Ramos (cell line): ENCODE results near the gene MAPKAP1.

Source experiments
- in situ Hi-C: fragments of 300-500 bp; cut with MboI; formaldehyde crosslinking; loops from one replicate; pipeline ENCODE4 v1.14.3; 2022; ENCODE audit warnings: low sequenced_read_pairs; ENCODE audit not compliant: unreplicated experiment

MAPKAP1 gene

GRCh38 chr9:125495172-125496119, 211.6 kb downstream of the MAPKAP1 start:
- in situ Hi-C loops, result no loop called here

GRCh38 chr9:125494653-125494915, 212.4 kb downstream of the MAPKAP1 start:
- in situ Hi-C loops, result no loop called here

- in situ Hi-C loops, result no loop called here
These were observed 212.9 kb downstream of the MAPKAP1 start for GRCh38 chr9:125493881-125494652.

- in situ Hi-C loops, result no loop called here
These were observed 213.6 kb downstream of the MAPKAP1 start for GRCh38 chr9:125493384-125493783.

- in situ Hi-C loops, result no loop called here
These were observed 214.3 kb downstream of the MAPKAP1 start for GRCh38 chr9:125492719-125493118.

- in situ Hi-C loops, result no loop called here
These were observed 219.2 kb downstream of the MAPKAP1 start for GRCh38 chr9:125487842-125488241.

GRCh38 chr9:125486576-125486975, 220.4 kb downstream of the MAPKAP1 start:
- in situ Hi-C loops, result no loop called here

- in situ Hi-C loops, result no loop called here
These were observed 220.9 kb downstream of the MAPKAP1 start for GRCh38 chr9:125486152-125486508.

- in situ Hi-C loops, result no loop called here
These were observed 221.4 kb downstream of the MAPKAP1 start for GRCh38 chr9:125485471-125486151.

GRCh38 chr9:125484350-125485282, 222.4 kb downstream of the MAPKAP1 start:
- in situ Hi-C loops, result no loop called here

GRCh38 chr9:125483697-125484096, 223.3 kb downstream of the MAPKAP1 start:
- in situ Hi-C loops, result no loop called here

- in situ Hi-C loops, result no loop called here
These were observed 227.0 kb downstream of the MAPKAP1 start for GRCh38 chr9:125479846-125480615.

GRCh38 chr9:125477089-125477544, 229.9 kb downstream of the MAPKAP1 start:
- in situ Hi-C loops, result no loop called here

- in situ Hi-C loops, result no loop called here
These were observed 230.4 kb downstream of the MAPKAP1 start for GRCh38 chr9:125476645-125477044.

GRCh38 chr9:125475385-125475784, 231.6 kb downstream of the MAPKAP1 start:
- in situ Hi-C loops, result no loop called here

GRCh38 chr9:125472926-125473701, 233.9 kb downstream of the MAPKAP1 start:
- in situ Hi-C loops, result no loop called here

GRCh38 chr9:125472562-125472925, 234.5 kb downstream of the MAPKAP1 start:
- in situ Hi-C loops, result no loop called here

GRCh38 chr9:125470767-125471580, 236.0 kb downstream of the MAPKAP1 start:
- in situ Hi-C loops, result no loop called here
